K562 (cell line): ENCODE data around the gene AQP6. TPM values are rescaled to one million over a fixed set of nuclear protein-coding genes. Genes with fewer than 3 reads are reported as not detected.

Experiments
- ATAC-seq: fragments of 200-7000 bp; cut with Tn5 transposase; 3 replicates; pipeline ENCODE4 v1.9.1; 2020; ENCODE audit warnings: moderate library complexity
- BruUV-seq: library from RNA; stranded (reverse); fragments of 400-500 nt; replicated peaks from 2 replicates; lab custom pipeline; 2021; lab: Mats Ljungman, UMichigan
- CTCF ChIA-PET: fragments of 300-600 bp; formaldehyde crosslinking; extraction: SDS; loops from one replicate; lab custom pipeline; 2021; ENCODE audit warnings: low intra/inter-chr PET ratio; lab: Yijun Ruan, JAX
- POLR2A ChIA-PET: fragments of 300-600, 350-650 bp; sonication (Branson Sonifier 250); formaldehyde crosslinking; extraction: SDS; loops from one replicate; lab custom pipeline; 2021; ENCODE audit warnings: antibody characterized with exemption, inconsistent platforms; lab: Yijun Ruan, JAX
- DNase-seq, 4 experiments: peaks; one replicate each; pipeline versions ENCODE4 v3.0.0 to v3.0.0-alpha.2; 2011 to 2018; ENCODE audit warnings: low spot score in 3 of 4, mixed read lengths in 3 of 4; ENCODE audit errors: extremely low read depth in 1 of 4
- FAIRE-seq: peaks from 2 replicates; lab custom pipeline; 2011; peaks lifted over from hg19 to GRCh38; lab: Jason Lieb, UNC
- H2AFZ ChIP-seq: 2 replicates; pipeline ENCODE4 v1.6.0; 2011; ENCODE audit warnings: low read depth, low read length, control low read depth, inconsistent platforms
- H3K27ac ChIP-seq: fragments of 200-600 bp; 3 replicates; pipeline ENCODE4 v1.8.0; 2011; ENCODE audit warnings: low read depth, mild to moderate bottlenecking, control low read depth, inconsistent platforms, low read length, moderate library complexity, mixed read lengths; ENCODE audit errors: extremely low read depth
- H3K27me3 ChIP-seq, 2 experiments: fragments of 300-600 bp in 1 of 2; 2 replicates in 1 of 2; 3 replicates in 1 of 2; pipeline versions ENCODE4 v1.6.0 to v1.8.0; 2011; ENCODE audit warnings: inconsistent platforms in 2 of 2, low read length in 2 of 2, mild to moderate bottlenecking in 1 of 2, mixed read lengths in 1 of 2, moderate library complexity in 1 of 2; ENCODE audit not compliant: control insufficient read depth in 2 of 2, insufficient read depth in 2 of 2
- H3K36me3 ChIP-seq: fragments of 300-600 bp; 3 replicates; pipeline ENCODE4 v1.8.0; 2011; ENCODE audit warnings: mild to moderate bottlenecking, low read length, inconsistent platforms; ENCODE audit not compliant: control insufficient read depth, insufficient read depth
- H3K4me1 ChIP-seq, 2 experiments: fragments of 200-600 bp in 1 of 2; replicated peaks in 1 of 2; 2 replicates in 1 of 2; 3 replicates in 1 of 2; pipeline versions ENCODE4 v1.5.1 to v1.8.0; 2011; ENCODE audit warnings: inconsistent platforms in 2 of 2, low read length in 2 of 2, mild to moderate bottlenecking in 1 of 2, mixed read lengths in 1 of 2, moderate library complexity in 1 of 2; ENCODE audit not compliant: control insufficient read depth in 2 of 2, insufficient read depth in 2 of 2
- H3K4me2 ChIP-seq: 2 replicates; pipeline ENCODE4 v1.6.1; 2011; ENCODE audit warnings: low read length, control low read depth, inconsistent platforms, mixed read lengths; ENCODE audit not compliant: insufficient read depth
- H3K4me3 ChIP-seq: fragments of 200-600 bp; sonication (generic), shearing (Covaris generic); 2 replicates; pipeline ENCODE4 v1.5.1; 2016; ENCODE audit warnings: control low read depth, inconsistent platforms
- H3K79me2 ChIP-seq: fragments of 200-600 bp; 3 replicates; pipeline ENCODE4 v1.8.0; 2011; ENCODE audit warnings: low read length, inconsistent platforms; ENCODE audit not compliant: control insufficient read depth, insufficient read depth
- H3K9ac ChIP-seq, 2 experiments: 2 replicates each; pipeline versions ENCODE4 v1.6.0 to v1.6.1; 2011; ENCODE audit warnings: low read depth in 2 of 2, low read length in 2 of 2, control low read depth in 1 of 2, inconsistent platforms in 1 of 2, mild to moderate bottlenecking in 1 of 2, mixed read lengths in 1 of 2; ENCODE audit not compliant: insufficient read depth in 1 of 2
- H3K9me1 ChIP-seq: one replicate; pipeline ENCODE4 v1.6.0; 2011; ENCODE audit warnings: inconsistent platforms, mild to moderate bottlenecking, low read length, moderate library complexity; ENCODE audit not compliant: control insufficient read depth, insufficient read depth
- H3K9me3 ChIP-seq: replicated peaks from 2 replicates; pipeline ENCODE4 v1.5.1; 2011; ENCODE audit warnings: low read depth, low read length, inconsistent platforms; ENCODE audit not compliant: control insufficient read depth, insufficient read depth
- H4K20me1 ChIP-seq: replicated peaks from 2 replicates; pipeline ENCODE4 v1.6.1; 2011; ENCODE audit warnings: low read length, inconsistent platforms, mixed read lengths; ENCODE audit not compliant: control insufficient read depth, insufficient read depth
- KDM2B ChIP-seq: fragments of 250-450 bp; sonication (Bioruptor Pico); IDR thresholded peaks from 2 replicates; pipeline ENCODE4 v1.8.0; 2021; ENCODE audit warnings: mild to moderate bottlenecking, moderate library complexity
- LEF1 ChIP-seq: fragments of 450-650 bp; IDR thresholded peaks from 2 replicates; pipeline ENCODE4 v1.6.1; 2016; ENCODE audit warnings: mild to moderate bottlenecking
- NCOA4 ChIP-seq: fragments of 450-650 bp; IDR thresholded peaks from 2 replicates; pipeline ENCODE4 v1.6.1; 2018; ENCODE audit warnings: mild to moderate bottlenecking; ENCODE audit not compliant: partially characterized antibody
- PURB ChIP-seq: sonication (generic); formaldehyde crosslinking; IDR thresholded peaks from 2 replicates; pipeline ENCODE4 v1.9.0; 2021; ENCODE audit warnings: low read depth, mild to moderate bottlenecking, missing genetic modification reagents
- RAD21 ChIP-seq, 2 experiments: fragments of 250-450 bp in 1 of 2; fragments of 450-650 bp in 1 of 2; sonication (Bioruptor Pico) in 1 of 2; formaldehyde crosslinking in 1 of 2; IDR thresholded peaks in 1 of 2; conservative IDR thresholded peaks in 1 of 2; 2 replicates each; pipeline versions ENCODE4 v1.4.0 to v1.8.0; 2020 to 2022; ENCODE audit warnings: mild to moderate bottlenecking in 2 of 2, moderate library complexity in 1 of 2
- TBP ChIP-seq: optimal IDR thresholded peaks from 2 replicates; pipeline ENCODE3; 2011; ENCODE audit warnings: low read depth, low read length, improper control_type of control experiment
- ZBTB43 ChIP-seq: sonication (generic); formaldehyde crosslinking; IDR thresholded peaks from 2 replicates; pipeline ENCODE4 v1.8.0; 2023; ENCODE audit warnings: mild to moderate bottlenecking, missing genetic modification reagents
- ZKSCAN1 ChIP-seq: fragments of 150-350 bp; IDR thresholded peaks from 2 replicates; pipeline ENCODE4 v1.6.1; 2016; ENCODE audit warnings: low read depth, low read length
- WGBS: fragments of 100-300 bp; shearing (Covaris generic); methylation state at CpG from one replicate; pipeline ENCODE4 v1.1.6; 2016; ENCODE audit warnings: low coverage, mixed read lengths; ENCODE audit not compliant: insufficient coverage; ENCODE audit errors: missing lambda C conversion rate; 5-methylcytosine and 5-hydroxymethylcytosine counted together
- in situ Hi-C: fragments of 300-500 bp; cut with MboI; formaldehyde crosslinking; loops from 4 replicates; pipeline ENCODE4 v1.15.0; 2018; ENCODE audit warnings: inconsistent platforms, mixed read lengths
- intact Hi-C: fragments of 100-400 bp; cut with micrococcal nuclease; formaldehyde crosslinking; loops from 2 replicates; pipeline ENCODE4 v1.14.2; 2022
- polyA plus RNA-seq, 8 experiments: library from polyadenylated mRNA; depleted of rRNA in 4 of 8; stranded (reverse) in 5 of 8; unstranded in 3 of 8; fragments of >200 nt; fragmentation: Nextera tagmentation in 2 of 8; fragmentation: Illumina TruSeq in 1 of 8; extraction: Ambion mirVana in 2 of 8; extraction: Trizol in 1 of 8; gene quantifications; 2 replicates each; pipeline versions ENCODE4 v1.2.1 to v1.2.3, GENCODE V29; 2011 to 2014; ENCODE audit warnings: inconsistent platforms in 1 of 8, missing spikeins in 1 of 8
- total RNA-seq, 7 experiments: library from RNA; depleted of rRNA in 6 of 7; stranded (reverse); fragments of >200 nt in 6 of 7; fragmentation: Illumina TruSeq in 2 of 7; extraction: Trizol in 2 of 7; gene quantifications; 2 replicates each; pipeline versions ENCODE4 v1.2.1 to v1.2.3, GENCODE V29; 2011 to 2021; ENCODE audit warnings: low replicate concordance in 1 of 7
- TF ChIP-seq, protein P1 (sequence below): fragments of 200-600 bp; sonication (generic); IDR thresholded peaks from one replicate; pipeline ENCODE4 v1.6.1; 2012; ENCODE audit warnings: mild to moderate bottlenecking, low read depth, low read length, inconsistent platforms

Gene AQP6
- total and polyA plus RNA-seq, 9 of the 15 experiments (the other 6 are each of a cell fraction or from before 2014, with no cell fraction given), result 0.05 to 0.12 TPM; not detected in 7

DNA sequence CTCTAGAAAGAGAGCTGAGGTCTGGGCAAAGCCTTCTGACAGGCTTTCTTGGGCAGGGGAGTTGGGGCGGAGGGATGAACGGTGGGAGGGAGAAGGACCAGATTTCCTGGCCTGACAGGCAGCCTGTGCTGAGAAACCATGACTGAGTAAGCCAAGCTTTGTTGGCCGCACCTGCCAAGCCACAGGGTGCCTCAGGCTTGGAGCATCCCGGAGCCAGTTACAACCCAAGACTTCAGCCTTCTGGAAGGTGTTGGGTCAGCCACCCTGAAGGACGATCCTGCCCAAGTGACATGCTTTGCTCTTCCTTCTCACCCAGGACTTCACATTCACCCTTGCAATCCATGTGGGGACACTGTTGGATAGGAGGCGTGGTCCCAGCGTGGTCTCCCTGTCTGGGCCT lies 43.2 kb upstream of the AQP6 start:
- no TSS peak for BruUV-seq
- H3K4me2 ChIP-seq, result no peak overlapping the region
- no peaks in the 10 kb centered on the region; a peak in 1 of 5 replicates for H3K4me1 ChIP-seq
- H3K4me3 ChIP-seq, result no peak overlapping the region
- no peaks in the 10 kb centered on the region for H3K9me3 ChIP-seq
- CTCF ChIA-PET, result no interaction called here
- H3K27me3 ChIP-seq, result peaks cover 6 to 21% of the 10 kb centered on the region in 2 experiments; a peak in 2 of 5 replicates
- intact Hi-C loops (no loop called here), in situ Hi-C loops (no loop called here)
- FAIRE-seq (no peak), ATAC-seq (no peak), DNase-seq (no peak)
- no peaks in the 10 kb centered on the region for H4K20me1 ChIP-seq
- no peak overlapping the region for H3K9ac ChIP-seq
- TF ChIP-seq RAD21 (CRISPR knock-in tag; conservative IDR thresholded peaks at IDR 0.05 in 1 of 2, IDR thresholded peaks at IDR 0.05 in 1 of 2) (no peak), PURB (CRISPR knock-in tag) (no peak), ZKSCAN1 (no peak), KDM2B (CRISPR knock-in tag) (no peak), LEF1 (no peak), NCOA4 (no peak), TBP (no peak), ZBTB43 (CRISPR knock-in tag) (no peak)
- TF ChIP-seq, protein P1, sequence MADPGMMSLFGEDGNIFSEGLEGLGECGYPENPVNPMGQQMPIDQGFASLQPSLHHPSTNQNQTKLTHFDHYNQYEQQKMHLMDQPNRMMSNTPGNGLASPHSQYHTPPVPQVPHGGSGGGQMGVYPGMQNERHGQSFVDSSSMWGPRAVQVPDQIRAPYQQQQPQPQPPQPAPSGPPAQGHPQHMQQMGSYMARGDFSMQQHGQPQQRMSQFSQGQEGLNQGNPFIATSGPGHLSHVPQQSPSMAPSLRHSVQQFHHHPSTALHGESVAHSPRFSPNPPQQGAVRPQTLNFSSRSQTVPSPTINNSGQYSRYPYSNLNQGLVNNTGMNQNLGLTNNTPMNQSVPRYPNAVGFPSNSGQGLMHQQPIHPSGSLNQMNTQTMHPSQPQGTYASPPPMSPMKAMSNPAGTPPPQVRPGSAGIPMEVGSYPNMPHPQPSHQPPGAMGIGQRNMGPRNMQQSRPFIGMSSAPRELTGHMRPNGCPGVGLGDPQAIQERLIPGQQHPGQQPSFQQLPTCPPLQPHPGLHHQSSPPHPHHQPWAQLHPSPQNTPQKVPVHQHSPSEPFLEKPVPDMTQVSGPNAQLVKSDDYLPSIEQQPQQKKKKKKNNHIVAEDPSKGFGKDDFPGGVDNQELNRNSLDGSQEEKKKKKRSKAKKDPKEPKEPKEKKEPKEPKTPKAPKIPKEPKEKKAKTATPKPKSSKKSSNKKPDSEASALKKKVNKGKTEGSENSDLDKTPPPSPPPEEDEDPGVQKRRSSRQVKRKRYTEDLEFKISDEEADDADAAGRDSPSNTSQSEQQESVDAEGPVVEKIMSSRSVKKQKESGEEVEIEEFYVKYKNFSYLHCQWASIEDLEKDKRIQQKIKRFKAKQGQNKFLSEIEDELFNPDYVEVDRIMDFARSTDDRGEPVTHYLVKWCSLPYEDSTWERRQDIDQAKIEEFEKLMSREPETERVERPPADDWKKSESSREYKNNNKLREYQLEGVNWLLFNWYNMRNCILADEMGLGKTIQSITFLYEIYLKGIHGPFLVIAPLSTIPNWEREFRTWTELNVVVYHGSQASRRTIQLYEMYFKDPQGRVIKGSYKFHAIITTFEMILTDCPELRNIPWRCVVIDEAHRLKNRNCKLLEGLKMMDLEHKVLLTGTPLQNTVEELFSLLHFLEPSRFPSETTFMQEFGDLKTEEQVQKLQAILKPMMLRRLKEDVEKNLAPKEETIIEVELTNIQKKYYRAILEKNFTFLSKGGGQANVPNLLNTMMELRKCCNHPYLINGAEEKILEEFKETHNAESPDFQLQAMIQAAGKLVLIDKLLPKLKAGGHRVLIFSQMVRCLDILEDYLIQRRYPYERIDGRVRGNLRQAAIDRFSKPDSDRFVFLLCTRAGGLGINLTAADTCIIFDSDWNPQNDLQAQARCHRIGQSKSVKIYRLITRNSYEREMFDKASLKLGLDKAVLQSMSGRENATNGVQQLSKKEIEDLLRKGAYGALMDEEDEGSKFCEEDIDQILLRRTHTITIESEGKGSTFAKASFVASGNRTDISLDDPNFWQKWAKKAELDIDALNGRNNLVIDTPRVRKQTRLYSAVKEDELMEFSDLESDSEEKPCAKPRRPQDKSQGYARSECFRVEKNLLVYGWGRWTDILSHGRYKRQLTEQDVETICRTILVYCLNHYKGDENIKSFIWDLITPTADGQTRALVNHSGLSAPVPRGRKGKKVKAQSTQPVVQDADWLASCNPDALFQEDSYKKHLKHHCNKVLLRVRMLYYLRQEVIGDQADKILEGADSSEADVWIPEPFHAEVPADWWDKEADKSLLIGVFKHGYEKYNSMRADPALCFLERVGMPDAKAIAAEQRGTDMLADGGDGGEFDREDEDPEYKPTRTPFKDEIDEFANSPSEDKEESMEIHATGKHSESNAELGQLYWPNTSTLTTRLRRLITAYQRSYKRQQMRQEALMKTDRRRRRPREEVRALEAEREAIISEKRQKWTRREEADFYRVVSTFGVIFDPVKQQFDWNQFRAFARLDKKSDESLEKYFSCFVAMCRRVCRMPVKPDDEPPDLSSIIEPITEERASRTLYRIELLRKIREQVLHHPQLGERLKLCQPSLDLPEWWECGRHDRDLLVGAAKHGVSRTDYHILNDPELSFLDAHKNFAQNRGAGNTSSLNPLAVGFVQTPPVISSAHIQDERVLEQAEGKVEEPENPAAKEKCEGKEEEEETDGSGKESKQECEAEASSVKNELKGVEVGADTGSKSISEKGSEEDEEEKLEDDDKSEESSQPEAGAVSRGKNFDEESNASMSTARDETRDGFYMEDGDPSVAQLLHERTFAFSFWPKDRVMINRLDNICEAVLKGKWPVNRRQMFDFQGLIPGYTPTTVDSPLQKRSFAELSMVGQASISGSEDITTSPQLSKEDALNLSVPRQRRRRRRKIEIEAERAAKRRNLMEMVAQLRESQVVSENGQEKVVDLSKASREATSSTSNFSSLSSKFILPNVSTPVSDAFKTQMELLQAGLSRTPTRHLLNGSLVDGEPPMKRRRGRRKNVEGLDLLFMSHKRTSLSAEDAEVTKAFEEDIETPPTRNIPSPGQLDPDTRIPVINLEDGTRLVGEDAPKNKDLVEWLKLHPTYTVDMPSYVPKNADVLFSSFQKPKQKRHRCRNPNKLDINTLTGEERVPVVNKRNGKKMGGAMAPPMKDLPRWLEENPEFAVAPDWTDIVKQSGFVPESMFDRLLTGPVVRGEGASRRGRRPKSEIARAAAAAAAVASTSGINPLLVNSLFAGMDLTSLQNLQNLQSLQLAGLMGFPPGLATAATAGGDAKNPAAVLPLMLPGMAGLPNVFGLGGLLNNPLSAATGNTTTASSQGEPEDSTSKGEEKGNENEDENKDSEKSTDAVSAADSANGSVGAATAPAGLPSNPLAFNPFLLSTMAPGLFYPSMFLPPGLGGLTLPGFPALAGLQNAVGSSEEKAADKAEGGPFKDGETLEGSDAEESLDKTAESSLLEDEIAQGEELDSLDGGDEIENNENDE, result no peak
- no peaks in the 10 kb centered on the region for H3K36me3 ChIP-seq
- WGBS, result 8% methylated on average over 6 of the region's 7 CpGs
- no peaks in the 10 kb centered on the region for H3K79me2 ChIP-seq
- no peaks in the 10 kb centered on the region for H3K9me1 ChIP-seq
- no peak overlapping the region for H3K27ac ChIP-seq
- H2AFZ ChIP-seq, result no peak overlapping the region; the same call in 1 of the 2 replicates
- POLR2A ChIA-PET, result interaction anchor here (0.9 to 1.1 kb wide), 3 partner anchors 9 to 16 kb away, joined by 3 to 4 read pairs (median 3); no protein-coding TSS in a partner anchor
